GM12878 (cell line): ENCODE results near the gene HEPACAM2.

ENCODE experiments used
- CTCF ChIP-seq, 3 experiments: IDR thresholded peaks in 2 of 3; conservative IDR thresholded peaks in 1 of 3; 2 replicates each; pipeline ENCODE4 v1.5.1; 2011; ENCODE audit warnings: low read depth in 3 of 3, low read length in 3 of 3, mild to moderate bottlenecking in 3 of 3, control low read depth in 2 of 3, moderate library complexity in 2 of 3, inconsistent platforms in 1 of 3, mixed read lengths in 1 of 3; ENCODE audit not compliant: control insufficient read depth in 2 of 3, insufficient read depth in 1 of 3; ENCODE audit errors: extremely low read depth in 1 of 3
- POLR2AphosphoS5 ChIP-seq: IDR thresholded peaks from 2 replicates; pipeline ENCODE4 v1.6.1; 2011; ENCODE audit warnings: mild to moderate bottlenecking, low read length, inconsistent platforms
- RAD21 ChIP-seq: IDR thresholded peaks from 2 replicates; pipeline ENCODE4 v1.6.1; 2011; ENCODE audit warnings: mild to moderate bottlenecking, low read depth, low read length, moderate library complexity; ENCODE audit not compliant: insufficient read depth
- TAF1 ChIP-seq: IDR thresholded peaks from 2 replicates; pipeline ENCODE4 v1.6.1; 2011; ENCODE audit warnings: mild to moderate bottlenecking, low read depth, low read length, borderline replicate concordance
- ZNF24 ChIP-seq: fragments of 450-650 bp; IDR thresholded peaks from 2 replicates; pipeline ENCODE4 v1.6.1; 2017; ENCODE audit warnings: antibody characterized with exemption, mild to moderate bottlenecking
- ZNF687 ChIP-seq: fragments of 450-650 bp; IDR thresholded peaks from 2 replicates; pipeline ENCODE4 v1.6.1; 2017; ENCODE audit warnings: mild to moderate bottlenecking, moderate library complexity

GRCh38 chr7:93239824-93240223 is 13.6 kb upstream of the HEPACAM2 start:
- TF ChIP-seq ZNF687, result no peak
- TF ChIP-seq RAD21, result no peak
- TF ChIP-seq ZNF24, result no peak
- TF ChIP-seq TAF1, result no peak
- no peak for TF ChIP-seq CTCF (IDR thresholded peaks at IDR 0.05 in 2 of 3, conservative IDR thresholded peaks at IDR 0.05 in 1 of 3; ENCODE audit: control insufficient read depth in 2 of 3, extremely low read depth in 1 of 3, insufficient read depth in 1 of 3, low read depth in 3 of 3, low read length in 3 of 3)
- TF ChIP-seq POLR2AphosphoS5, result no peak
